GM21526 (cell line): ENCODE results near the gene TRIB2.
"Not testable (repeated sequence)": the region's sequence is repeated elsewhere in the genome, so short reads cannot be mapped to it uniquely, and the experiment has no call there.

ENCODE experiments used
- ATAC-seq: cut with Tn5 transposase; IDR thresholded peaks from one replicate; pipeline ENCODE4 v1.9.1; 2021; ENCODE audit warnings: moderate library complexity; ENCODE audit not compliant: unreplicated experiment, low FRiP score

Gene TRIB2

DNA sequence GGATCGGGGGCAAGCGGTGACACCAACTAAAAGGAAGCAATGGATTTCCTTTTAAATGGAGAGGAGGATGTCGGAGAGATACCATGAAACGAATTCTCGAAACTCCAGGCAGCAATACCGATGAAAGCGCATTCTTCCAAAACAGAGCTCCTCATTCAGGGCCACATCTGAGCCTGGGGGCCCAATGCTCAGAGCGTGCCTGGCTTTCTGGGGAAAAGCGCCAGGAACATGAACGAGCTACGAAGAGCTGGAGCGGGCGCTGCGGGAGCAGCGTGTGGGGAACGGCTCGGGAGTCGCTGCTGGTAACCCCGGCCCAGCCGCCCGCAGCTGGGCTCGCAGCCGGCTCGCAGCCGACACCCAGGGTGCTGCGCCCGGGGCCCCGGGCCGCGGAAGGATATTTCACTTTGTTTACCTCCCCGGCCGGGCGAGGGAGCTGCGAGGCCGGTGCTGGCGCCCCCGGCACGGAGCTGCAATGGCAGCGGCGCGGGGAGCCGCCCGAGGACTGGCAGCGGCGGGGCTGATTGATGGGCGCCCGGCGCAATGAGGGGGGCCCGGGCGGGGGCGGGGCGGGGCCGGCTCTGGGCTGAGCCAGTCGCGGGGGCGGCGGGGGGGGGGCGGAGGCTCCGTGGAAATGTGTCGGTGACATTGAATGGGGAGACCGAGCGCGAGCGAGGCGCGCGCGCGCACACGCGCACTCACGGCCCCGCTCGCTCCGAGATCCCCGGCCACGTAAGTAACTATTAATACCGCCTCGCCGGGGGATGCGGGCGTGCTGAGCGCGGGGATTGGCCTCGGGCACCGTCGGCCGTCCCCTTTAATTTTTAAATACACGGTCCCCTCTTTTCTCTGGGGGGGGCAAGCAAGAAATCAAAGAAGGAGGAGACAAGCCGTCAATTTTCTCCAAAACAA, at the start of gene TRIB2:
TSS of gene TRIB2 (plus strand) at position 655 of the 909 bp plus-strand sequence. CDS start 1,372 bp downstream, outside the sequence.
- ATAC-seq, result peak; percentile 73

DNA sequence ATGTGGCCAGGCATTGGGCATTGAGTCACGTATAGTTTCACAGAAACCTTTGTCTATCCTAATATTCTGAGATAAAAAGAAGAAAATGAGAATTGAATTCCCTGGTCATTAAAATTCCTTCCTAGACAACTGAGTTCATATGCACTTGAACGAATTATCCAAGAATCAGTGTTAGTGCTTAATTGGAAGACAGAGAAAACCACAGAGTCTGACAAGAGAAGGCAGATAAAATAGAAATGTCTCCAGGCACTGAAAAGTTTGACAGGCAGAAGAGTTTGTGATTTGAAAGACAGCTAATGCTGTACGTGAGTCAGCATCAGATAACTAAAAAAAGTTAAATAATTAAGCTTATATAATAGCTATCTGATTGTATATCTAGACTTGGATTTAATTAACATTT, 47.7 kb upstream of the TRIB2 start:
- ATAC-seq, result no peak

DNA sequence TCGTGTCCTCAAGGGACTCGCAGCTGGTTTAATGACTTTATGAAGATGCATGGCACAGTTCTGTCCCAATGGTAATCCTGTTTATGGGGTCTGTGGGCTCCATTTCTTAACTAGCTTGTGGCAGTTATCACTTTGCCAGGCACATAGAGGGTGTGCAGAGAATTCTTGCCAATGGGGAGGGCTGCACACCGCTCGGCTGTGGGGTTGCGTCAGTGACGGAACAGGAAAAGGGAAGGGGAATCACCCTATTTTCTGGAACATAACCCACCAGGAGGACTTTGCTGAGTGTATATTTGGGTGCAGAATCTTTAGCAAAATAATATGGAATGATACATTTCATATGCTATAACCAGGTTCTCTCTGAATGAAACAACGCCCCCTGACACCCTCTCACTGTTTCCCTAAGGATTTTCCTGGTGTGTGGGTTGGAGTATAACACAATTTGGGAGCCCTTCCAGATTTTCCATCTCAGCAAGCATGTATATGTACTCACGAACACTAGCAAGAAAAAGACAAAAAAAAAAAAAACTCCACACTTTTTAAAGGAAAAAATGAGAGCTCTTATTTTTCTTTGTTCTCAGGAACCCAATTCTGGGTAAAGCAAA, 43.9 kb upstream of the TRIB2 start:
- ATAC-seq, result no peak

DNA sequence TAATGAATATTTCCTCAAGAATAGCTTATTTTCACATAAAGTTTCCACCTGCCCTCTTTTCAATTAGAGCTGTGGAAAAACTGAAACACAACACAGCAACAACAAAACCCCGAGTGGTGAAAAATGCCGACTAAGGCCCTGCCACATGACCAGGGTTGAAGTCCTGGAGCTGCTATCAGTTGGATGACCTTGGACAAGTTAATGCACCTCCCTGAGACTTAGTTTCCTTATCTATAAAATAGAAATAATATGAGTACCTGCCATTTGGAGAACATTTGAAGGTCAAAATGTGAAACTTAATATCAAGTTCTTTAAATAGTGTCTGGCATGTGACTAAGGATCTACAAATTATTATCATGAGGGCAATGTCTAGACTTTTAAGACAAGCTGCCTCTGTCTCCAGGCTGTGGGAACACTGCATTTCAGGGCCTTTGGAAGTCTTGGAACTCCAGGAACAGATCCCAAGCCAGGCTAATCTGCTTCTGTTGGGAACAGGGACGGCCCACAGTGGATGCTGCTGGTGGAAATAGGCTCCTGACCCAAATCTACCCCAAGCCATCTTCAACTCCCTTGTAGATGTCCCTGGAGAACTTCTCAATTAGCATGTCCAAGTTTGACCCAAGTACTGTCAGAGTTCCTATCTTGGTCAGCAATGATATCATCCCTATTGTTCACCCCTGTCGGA, 42.0 kb upstream of the TRIB2 start:
- ATAC-seq, result no peak

DNA sequence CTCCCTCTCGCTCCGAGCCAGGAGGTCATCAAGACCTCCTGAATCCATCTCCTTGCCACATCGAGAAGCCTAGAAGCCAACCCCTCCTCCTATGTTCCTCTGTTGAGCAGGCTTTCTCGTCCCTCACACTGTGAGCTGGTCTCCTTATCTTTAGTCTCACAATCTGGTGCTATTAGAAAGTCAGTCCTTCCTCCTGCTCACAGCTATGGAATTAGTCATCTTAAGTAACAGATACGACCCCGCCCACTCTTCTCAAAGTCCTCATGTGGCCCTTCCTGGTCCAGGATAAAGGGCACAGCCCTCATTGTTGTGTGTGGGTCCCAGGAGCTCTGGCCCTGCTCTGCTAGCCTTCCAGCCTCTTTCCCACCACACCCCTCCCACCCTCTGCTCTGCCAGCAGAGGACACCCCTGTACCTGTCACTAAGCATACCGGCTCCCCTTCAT, 41.4 kb upstream of the TRIB2 start:
- ATAC-seq, result no peak

DNA sequence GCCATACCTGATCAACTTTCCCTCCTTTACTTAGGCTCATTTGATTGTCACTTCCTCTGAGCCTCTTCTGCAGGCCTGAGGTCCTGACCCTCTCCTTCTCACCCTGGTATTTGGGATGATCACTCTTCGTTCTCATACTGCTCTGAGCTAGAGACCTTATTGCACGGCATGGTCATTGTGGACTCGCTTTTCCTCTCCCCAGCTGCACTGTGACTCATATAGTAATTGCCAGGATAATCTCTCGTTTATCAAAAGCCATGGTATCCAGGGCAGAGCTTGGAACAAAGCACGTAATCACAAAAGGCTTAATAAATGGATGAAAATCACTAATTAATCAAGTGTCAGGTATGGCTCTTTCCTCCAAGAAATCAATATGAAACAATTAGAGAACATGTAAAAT, 40.9 kb upstream of the TRIB2 start:
- no peak for ATAC-seq

DNA sequence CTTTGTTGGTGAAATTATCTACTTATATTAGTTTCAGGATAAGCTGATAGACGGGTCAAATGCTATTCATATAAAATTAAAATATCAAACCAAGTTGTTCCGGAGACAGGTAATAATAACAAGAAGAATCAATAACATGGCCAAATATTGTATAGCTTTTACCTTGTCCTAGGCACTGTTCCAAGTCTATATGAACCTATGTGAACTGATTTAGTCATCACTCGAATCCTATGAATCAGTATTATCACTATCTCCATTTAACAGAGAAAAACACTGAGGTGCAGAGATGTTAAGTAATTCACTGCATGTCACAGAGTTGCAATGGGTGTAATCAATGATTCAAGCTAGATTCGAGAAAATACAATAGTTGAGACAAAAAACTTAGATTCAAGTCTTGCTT, 40.0 kb upstream of the TRIB2 start:
- no peak for ATAC-seq

DNA sequence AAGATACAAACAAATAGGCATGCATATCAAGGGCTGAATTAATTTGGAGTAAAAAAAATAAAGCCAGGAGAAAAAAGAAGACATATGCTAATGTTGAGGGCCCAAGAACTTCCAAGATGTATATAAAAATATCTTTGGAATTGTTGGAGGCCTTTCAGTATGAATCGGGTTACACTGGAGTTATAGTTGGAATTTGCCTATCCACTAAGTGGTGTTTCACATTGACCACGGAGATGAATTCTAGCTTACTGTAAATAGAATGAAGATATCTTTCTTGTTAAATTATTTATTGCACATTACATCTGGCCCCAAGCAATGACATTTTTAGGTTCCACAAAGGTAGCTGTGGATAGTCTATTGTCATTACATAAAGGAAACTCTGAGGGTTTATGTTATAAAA, 38.5 kb upstream of the TRIB2 start:
- no peak for ATAC-seq

DNA sequence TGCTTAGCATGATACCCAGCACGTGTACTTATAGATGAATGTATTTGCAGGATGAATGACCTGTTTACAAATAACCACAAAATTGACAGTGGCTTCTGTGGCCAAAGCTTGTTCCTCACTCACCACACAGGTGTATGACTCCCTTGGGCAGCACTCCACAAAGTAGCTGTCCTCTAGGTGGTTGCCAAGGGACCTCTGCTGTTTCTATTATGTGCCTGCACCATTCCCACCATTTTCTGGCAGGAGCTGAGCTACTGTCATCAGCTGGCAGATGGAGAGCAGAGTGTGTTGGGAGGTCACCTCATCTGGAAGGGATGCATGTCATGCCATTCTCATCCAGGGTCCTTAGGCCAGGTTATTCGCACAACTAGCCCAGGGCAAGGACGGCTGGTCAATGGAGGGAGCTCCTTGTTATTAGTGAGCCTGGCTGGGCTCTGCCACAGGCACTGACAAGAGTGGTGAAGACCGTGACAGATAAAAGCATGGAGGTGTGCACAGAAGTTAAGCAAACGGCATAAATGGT, 37.1 kb upstream of the TRIB2 start:
- no peak for ATAC-seq

DNA sequence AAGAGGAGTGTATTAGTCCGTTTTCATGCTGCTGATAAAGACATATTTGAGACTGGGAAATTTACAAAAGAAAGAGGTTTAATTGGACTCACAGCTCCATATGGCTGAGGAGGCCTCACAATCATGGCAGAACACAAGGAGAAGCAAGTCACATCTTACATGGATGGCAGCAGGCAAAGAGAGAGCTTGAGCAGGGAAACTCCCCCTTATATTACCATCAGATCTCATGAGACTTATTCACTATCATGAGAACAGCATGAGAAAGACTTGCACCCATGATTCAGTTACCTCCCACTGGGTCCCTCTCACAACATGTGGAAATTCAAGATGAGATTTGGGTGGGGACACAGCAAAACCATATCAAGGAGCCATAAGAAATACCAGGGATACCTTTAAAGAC, 36.6 kb upstream of the TRIB2 start:
- not testable (repeated sequence) for ATAC-seq

DNA sequence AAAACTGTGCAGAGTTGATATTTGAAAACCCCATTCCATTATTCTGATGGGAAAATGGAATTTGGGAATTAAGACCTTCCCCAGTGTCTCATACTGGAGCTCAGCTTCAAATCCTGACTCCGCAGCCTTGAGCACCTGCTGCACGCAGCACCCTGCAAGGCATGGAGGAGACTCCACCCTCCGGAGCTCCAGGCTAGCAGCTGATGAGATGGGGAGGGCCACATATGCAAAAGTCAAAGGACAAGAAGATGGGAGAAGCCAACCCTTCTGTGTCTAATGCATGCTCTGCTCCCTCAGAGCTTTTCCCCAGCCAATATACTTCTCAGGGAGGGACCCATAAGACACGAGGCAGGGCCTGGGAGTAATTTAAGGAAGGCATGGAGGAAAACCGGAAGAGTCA, 34.7 kb upstream of the TRIB2 start:
- no peak for ATAC-seq

DNA sequence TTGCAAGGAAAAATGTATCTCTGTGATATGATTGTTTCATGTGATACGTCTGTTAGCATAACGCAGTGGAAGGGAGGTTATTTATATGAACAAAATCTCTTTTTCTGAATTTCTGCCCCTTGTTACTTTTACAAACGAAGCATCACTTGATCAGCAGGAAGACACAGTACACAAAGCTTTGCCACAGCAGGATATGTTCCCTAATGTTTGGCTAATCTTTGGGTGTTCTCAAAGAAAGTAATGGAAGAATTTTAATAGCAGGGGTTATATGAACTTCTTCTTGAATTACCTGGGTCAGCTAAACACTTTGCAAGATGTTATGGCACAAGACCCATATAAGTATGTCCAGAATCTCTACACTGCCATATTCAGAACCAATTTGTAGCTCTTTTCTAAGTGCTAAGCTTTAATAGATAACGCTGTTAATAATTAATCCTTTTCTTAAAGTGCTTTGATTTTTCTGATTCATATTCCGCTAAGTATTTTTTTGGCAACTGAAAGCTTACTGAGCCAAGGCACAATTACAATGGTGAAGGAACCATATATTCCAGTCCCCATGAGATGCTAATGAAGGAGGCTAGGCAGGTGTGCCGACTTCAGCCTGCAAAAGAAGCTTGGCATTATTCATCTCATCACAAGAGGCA, 33.2 kb upstream of the TRIB2 start:
- ATAC-seq, result no peak

DNA sequence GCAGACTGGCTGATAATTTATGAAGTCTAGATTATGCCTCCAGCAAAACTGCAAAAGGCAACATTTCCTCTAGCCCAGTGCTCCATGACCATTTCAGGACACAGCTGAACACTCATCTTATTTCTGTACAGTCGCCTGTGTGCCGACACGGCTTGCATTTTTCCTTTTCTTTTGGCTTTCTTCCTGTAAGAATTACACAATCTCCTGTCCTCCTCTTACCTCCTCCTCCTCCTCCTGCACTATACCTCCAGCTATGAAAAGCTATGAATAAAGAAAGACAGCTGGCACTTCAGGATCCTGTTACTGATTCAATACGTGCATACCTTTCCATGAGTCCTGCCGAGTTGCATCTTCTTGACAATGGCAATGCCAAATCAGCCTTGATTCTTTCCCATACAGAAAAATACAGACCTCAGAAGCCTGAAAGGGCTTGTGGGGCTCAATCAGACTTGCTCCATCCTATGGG, 32.2 kb upstream of the TRIB2 start:
- ATAC-seq, result no peak

DNA sequence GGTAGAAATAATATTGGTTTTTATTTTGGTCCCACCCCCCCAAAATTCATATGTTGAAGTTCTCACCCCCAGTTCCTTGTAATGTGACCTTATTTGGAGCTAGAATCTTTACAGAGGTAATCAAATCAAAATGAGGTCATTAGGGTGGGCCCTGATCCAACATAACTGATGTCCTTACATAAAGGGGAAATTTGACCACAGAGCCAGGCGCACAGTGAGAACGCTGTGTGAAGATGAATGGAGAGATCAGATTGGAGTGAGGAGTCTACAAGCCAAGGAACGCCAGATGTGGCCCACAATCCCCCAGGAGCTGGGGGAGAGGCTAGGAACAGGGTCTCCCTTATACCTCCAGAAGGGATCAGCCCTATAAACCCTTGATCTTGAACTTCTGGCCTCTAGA, 31.6 kb upstream of the TRIB2 start:
- no peak for ATAC-seq

DNA sequence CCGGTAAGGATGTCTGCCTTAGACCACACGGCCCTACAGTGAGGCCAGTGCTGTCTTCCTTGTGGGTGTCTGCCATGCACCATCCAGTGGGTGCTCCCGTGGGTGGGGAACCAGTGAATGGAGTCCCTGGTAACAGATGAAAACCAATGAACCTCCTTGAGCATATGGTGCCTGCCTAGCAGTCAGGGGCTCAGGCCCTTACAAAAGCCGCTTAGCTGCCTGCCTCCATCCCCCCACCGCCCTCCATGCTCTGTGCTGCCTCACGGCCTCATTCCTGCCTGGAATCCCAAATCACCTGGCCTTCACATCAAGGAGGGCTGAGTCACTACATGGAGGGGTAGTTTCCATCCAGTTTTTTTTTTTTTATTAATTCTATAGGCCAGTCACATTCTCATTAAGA, 30.8 kb upstream of the TRIB2 start:
- ATAC-seq, result no peak

DNA sequence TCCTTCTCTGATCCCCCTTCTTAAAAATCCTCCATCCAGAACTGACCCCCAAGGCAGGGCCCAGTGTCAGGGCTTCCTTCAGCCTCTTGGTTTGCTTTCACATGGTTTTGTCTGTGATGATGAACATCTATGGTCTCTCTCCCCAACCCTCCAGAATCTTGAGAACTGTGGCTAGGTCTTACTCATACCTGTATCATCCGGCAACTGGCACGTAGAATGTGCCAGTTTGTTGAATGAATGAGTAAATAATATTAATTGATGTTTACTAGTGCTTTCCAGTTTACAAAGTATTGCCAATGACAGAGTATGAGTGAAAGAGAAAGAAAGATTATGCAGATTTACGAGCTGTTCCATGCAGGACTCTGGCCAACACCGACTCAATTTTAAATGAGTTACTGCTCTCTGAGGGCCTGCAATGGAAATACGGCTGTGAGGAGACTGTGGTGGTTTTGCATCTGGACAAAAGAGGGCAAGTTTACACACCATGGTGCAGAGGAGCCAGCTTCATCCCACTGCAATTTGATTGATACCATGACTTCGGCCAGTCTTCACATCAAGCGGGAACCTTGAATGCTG, 29.9 kb upstream of the TRIB2 start:
- no peak for ATAC-seq

DNA sequence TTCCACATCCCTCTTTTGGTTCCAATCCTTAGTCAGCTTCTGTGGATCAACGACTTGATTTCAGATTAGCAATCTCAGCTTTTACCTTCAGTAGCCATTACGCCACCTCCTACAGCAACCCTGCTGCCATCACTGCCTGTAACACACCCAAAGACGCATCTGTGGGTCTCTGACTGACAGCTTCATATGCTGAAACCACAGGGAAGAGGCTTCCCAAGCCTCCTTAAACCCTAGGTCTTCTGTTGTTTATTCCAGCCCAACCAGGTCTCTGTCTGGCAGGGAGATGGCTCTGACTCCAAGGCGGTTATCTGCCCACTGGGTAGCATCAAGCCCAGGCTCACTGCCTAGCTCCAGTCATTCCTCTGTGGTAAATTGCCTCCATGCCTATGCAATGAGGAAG, 28.6 kb upstream of the TRIB2 start:
- no peak for ATAC-seq

DNA sequence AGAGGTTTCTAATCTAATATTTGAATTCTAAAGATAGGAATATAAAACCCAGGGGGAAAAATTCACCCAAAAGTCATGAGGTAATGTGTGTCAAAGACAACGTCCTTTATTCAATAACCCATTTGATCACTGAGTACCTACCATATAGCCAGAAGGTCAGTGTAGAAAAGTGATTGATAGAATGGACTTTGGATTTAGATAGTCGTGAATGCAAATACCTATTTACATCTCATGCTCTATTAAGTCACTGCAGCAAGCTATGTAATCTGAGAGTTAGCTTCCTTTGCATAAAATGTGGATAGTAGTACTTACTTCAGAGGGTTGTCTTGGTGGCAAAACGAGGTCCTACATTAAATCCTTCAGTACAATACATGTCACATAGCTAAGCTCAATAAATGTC, 27.8 kb upstream of the TRIB2 start:
- no peak for ATAC-seq

DNA sequence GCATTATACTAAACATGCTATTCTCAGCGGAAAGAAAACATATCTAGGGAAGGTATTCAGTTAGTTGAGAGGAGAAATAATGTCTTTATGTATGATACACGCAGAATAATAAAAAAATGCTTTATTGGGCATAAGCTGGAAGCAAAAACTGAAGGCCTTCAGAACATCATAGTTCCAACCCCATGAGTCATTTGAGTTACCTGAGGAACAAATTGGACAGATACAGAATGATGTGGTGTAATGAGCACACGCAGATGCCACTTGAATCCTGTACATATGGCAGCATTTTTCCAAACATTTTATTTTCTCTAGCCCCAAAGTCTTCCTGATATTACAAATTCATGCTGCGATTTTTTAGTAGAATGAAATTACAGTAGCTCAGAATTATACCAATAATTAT, 23.2 kb upstream of the TRIB2 start:
- no peak for ATAC-seq
